Raji (cell line): ENCODE measurements around the gene MAST1.

ENCODE experiments used
- POLR2A ChIP-seq: IDR thresholded peaks from 2 replicates; pipeline ENCODE4 v1.6.1; 2011; ENCODE audit warnings: low read depth, low read length, control low read depth; ENCODE audit not compliant: insufficient read depth

The MAST1 gene

DNA sequence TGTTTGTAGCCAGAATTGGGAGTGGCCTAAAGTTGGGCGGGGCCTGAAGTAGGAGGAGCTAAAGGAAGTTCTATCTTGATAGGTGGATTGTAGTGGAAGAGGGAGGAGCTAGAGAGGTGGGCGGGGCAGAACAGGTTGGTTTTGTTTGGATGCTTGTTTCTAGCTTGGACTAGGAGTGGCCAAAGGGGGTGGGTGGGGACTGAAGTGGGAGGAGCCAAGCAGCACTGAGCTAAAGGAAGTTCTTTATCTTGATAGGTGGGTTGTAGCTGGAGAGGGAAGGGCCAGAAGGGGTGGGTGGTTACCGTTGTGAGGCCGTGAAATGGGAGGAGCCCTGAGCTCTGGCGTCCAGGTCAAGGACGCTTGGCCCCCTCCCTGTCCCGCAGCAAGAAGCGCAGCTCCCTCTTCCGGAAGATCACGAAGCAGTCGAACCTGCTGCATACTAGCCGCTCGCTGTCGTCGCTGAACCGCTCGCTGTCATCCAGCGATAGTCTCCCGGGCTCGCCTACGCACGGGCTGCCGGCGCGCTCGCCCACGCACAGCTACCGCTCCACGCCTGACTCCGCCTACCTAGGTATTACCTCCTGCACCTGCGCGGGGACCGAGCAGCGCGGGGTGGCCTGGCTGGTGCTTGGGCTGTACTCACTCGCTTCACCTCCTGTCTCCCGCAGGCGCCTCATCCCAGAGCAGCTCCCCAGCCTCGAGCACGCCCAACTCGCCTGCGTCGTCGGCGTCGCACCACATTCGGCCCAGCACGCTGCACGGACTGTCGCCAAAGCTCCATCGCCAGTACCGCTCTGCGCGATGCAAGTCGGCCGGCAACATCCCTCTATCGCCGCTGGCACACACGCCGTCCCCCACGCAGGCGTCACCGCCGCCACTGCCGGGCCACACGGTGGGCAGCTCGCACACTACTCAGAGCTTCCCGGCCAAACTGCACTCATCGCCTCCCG lies 34.9 kb downstream of the MAST1 start:
- no peak for TF ChIP-seq POLR2A

DNA sequence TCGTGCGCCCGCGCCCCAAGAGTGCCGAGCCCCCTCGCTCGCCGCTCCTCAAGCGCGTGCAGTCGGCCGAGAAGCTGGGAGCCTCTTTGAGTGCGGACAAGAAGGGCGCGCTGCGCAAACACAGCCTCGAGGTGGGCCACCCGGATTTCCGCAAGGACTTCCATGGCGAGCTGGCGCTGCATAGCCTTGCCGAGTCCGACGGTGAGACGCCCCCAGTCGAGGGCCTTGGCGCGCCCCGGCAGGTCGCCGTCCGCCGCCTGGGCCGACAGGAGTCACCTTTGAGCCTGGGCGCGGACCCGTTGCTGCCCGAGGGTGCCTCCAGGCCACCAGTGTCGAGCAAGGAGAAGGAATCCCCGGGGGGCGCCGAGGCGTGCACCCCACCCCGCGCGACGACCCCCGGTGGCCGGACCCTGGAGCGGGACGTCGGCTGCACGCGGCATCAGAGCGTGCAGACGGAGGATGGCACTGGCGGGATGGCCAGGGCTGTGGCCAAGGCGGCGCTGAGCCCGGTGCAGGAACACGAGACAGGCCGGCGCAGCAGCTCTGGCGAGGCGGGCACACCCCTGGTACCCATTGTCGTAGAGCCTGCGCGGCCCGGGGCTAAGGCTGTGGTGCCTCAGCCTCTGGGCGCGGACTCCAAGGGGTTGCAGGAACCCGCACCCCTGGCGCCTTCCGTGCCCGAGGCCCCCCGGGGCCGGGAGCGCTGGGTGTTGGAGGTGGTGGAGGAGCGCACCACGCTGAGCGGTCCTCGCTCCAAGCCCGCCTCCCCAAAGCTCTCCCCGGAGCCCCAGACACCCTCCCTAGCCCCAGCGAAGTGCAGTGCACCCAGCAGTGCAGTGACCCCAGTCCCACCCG lies 35.8 kb downstream of the MAST1 start:
- TF ChIP-seq POLR2A = no peak

DNA sequence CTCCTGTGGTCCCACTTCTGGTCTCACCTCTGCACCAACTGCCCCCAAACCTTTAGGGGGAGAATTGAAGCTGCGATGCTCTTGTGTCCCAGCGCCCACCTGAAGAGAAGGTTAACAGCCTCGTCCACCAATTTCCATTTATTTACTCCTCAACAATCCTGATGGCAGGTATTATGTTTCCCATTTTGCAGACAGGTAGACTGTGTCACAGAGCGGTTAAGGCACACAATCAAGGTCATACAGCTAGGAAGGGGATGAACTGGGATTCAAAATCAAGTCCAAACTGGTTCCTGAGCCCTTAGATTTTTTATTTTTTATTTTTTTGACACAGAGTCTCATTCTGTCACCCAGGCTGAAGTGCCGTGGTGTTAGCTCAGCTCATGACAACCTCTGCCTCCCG lies 36.8 kb downstream of the MAST1 start:
- no peak for TF ChIP-seq POLR2A

DNA sequence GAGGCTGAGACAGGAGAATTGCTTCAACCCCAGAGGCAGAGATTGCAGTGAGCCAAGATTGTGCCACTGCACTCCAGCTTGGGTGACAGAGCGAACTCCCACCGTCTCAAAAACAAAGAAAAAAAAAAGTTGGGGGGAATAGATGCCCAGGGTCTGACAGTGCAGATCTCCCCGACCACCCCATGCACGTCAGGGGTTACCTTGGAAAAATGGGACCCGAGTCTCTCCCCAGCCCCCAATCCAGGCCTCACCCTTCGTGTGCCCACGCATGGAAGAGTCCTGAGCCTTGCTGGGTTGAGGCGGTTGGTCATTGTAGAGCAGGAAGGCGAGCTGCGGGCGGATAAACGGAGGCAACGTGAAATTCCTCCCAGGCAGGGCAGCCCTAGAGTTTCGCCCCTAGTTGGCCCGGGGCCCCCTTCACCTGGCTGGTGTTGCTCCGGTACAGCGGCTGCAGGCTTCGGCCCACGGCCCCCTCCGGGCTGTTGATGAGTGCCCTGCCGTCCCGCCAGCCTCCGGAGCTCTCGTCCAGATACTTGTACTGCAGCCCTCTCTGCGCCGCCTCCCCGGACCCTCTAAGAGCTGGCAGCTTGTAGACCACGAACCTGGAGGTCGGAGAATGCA lies 42.3 kb downstream of the MAST1 start:
- TF ChIP-seq POLR2A = no peak

DNA sequence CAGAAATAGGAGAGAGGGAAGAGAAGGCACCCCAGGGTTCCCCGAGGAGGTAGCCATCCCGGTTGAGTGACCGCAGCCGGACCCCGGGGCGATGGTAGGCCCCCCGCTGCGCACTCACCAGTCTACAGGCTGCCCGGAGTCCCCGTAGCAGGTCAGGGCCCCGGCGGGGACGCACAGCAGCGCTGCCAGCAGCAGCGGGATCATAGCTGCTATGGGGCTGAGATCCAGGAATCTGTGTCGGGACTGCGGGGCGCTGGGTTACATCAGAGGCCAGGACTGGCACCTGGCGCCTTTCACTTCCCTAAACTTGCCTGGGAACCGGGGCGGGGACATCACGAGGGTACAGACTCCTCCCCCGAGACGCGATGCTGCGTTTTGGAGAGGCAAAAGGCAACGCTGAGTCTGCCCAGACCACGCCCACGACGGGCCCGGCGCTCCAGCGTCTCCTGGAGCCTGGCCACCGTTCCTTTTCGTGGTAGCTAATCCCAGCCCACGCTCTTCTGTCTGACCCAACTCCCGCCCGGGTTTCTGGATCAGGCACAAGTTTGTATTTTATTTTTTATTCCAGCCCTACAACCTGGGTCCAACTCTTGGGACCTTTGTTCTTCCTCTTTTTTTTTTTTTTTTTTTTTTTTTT lies 43.0 kb downstream of the MAST1 start, which contains the start of gene DNASE2:
TSS of gene DNASE2 (minus strand) at position 278 of the 637 bp plus-strand sequence. CDS start at position 204, 74 bp downstream.
- peak; percentile 88 for TF ChIP-seq POLR2A

DNA sequence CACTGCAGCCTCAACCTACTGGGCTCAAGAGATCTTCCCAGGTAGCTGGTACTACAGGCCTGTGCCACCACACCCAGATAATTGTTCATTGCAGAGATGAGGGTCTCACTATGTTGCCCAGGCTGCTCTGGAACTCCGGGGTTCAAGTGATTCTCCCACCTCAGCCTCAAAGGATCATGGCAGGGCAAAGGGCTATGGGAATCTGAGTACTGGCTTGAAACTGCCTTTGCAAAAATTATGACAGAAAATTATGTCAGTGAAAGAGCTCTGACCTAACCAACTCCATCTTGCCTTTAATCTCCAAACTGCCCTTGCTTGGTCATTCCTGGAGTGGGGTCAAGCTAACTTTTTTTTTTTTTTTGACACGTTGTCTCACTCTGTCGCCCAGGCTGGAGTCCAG lies 44.3 kb downstream of the MAST1 start:
- no peak for TF ChIP-seq POLR2A

DNA sequence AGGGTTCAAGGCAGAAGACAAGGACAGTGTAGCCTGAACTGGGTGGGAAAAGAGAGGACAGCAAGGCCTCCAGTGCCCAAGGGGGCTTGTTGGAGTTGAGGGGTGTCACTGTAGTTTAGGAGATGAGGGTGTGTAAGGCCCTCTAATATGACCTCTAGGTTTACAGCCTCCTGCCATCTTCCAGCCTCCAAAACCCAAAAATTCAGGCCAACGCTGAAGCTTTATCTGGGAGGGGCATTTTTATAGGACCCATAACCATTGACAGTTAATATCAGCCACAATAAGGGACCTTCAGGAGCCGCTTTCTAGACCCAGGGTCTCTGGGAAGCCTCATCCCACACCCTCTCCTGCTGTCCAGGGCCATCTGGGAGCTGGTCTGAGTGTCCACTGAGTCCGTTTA lies 45.9 kb downstream of the MAST1 start:
- no peak for TF ChIP-seq POLR2A

DNA sequence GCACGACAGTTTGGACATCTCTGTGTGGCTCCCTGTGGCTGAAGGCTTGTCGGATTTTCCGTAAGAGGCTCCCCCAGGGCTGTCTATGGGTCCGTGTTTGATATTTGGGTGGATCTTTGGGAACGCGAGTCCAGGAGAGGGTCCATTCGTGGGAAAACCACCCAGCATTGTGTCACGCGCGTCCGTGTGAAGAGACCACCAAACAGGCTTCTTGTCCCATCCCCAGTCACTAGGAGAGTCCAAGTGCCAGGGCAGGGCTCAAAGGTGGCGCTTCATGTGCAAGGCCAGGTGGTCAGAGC lies 46.3 kb downstream of the MAST1 start:
- no peak for TF ChIP-seq POLR2A

DNA sequence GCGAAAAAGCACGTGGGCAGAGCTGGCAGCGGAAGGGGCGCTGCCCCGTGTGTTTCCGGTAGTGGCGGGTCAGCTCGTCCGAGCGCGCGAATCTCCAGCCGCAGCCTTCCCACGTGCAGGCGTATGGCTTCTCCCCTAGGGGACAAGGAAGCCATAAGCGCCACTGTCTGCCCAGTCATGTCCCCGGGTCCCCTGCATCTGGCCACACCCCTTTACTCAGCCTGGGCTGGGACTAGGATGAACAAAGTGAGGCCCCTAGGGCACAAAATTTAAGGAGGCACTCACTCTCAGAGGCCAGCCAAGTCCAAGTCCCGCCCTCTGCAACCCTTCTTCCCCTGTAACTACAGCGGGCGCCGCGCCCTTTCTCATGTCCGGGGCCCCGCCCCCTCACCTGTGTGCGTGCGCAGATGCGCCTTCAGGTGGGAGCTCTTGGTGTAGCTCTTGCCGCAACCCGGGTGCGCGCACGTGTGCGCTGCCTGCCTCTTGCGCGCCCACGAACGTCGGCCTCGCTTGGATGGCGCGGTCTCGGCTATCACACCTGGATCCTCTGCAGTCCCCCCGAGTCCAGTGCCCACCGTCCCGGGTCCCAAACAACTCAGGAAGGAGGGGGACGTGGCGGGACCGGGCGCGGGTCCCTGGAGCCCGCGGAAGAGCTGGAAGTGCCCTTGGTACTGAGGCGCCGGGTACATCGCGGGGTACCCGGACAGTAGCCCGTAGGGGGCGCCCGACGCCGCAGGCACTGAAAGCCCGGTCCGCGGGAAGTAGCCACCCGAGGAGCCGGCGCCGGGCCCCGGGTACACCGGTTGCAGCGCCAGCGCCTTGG lies 46.8 kb downstream of the MAST1 start:
- TF ChIP-seq POLR2A = peak; percentile 90

DNA sequence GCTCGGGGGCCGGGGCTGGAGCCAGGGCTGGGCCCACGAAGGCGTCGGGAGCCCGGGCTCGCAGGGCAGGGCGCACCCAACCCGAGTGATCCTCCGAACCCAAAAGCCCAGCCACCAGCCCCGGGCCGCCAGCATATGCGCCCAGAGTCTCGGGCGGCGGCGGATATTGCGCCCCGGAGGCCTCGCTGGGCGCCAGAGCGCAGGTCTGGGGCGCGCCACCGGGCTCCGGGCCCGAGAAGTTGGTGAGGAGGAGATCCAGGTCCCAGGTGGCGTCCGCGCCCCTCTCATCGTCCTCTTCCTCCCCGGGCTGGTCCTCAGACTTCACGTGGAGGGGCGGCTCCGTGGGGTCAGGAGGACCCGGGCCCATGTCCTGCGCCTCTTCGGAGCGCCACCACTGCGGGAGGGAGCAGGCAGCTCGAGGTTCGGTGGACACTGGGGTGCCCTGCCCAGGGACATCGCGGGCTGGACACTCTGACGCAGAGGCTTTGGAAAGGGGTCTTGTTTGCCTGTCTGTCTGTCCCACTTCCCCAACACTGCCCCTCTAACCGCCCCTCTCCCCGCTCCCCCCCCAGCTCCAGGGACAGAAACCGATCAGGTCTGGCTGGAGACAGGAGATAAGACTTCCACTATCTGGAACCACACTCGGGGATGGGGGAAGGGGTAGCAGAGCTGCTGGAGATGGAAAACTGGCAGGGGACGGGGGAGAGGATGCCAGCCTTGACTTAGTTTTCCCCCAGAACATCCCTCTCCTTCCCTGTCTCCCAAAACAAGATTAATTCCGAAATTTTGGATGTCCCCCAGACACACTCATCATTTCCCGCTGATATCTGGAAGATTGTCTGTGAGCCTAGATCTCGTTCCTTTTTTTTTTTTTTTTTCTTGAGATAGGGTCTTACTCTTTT lies 47.7 kb downstream of the MAST1 start:
- TF ChIP-seq POLR2A = no peak

DNA sequence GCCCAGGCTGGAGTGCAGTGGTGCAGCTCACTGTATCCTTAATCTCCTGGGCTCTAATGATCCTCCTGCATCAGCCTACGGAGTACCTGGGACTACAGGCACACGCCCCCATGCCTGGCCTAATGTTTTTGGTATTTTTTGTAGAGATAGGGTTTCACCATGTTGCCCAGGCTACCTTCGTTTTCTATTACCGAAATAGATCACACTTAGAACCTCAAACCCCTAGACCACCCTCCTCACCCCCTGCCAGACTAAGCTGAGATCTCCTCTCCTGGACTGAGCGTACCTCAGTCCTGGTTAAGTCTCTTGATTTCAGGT lies 48.3 kb downstream of the MAST1 start:
- TF ChIP-seq POLR2A = no peak

DNA sequence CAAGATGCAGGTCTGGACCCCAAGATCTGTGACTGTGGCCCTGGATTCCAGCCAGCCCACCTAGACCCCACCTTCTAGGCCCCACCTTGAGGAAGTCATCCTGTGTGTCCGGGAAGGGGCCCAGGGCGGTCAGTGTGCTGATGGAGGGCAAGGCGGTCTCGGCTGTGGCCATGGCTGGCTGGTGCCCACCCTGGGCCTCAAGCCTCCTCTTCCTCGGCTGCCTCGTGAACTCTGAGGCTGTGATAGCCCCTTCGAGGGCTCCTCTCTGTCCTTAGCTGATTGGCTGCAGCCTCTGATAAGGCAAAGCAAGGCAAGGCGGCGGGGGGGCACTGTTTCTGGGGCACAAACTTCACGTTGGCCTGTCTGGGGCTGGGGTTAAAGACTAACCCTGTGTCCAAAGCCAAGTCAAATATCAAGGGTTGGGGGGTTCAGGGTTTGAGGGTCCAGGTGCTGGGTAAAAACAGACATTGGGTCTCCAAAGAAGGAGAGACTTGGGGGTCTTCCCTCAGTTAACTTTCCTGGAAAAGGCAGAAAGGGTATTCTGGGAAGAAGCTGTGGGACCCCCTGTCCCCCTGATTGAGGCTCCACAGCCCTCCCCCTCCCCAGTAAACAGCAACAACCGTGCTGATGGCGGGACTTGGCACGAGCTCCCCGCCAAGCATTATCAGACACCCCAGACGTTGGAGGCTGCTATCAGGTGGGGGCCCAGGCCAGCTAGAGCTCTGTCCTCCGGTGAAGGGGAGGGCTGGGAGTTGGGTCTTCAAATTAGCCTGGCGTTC lies 48.8 kb downstream of the MAST1 start, which contains the start of gene KLF1:
TSS of gene KLF1 (minus strand) at position 233 of the 779 bp plus-strand sequence. CDS start at position 172, 61 bp downstream.
- TF ChIP-seq POLR2A = no peak
